ENCODE data around the gene HOTAIR. TPM values are rescaled to one million over a fixed set of nuclear protein-coding genes. Genes with fewer than 3 reads are reported as not detected.
A peak's percentile ranks its signal among the peaks of the same experiment; 100 is the strongest.

Gene HOTAIR
- total RNA-seq, 1 experiment from 2014 or later = 3.5 TPM

GRCh38 chr12:54015018-54015931 is 40.5 kb upstream of the HOTAIR start:
- intact Hi-C loops (cut with micrococcal nuclease) = no loop called here
- TF ChIP-seq EZH2 (IDR thresholded peaks at IDR 0.05; ENCODE audit: low read length, unreplicated experiment) (no peak), CTCF (conservative IDR thresholded peaks at IDR 0.05; ENCODE audit: low read depth, low read length) (no peak), EZH2phosphoT487 (IDR thresholded peaks at IDR 0.05; ENCODE audit: borderline replicate concordance, low read length) (no peak)
- H3K36me3 ChIP-seq (ENCODE audit: low read depth, low read length) = no peaks in the 10 kb centered on the region
- no peak overlapping the region for H2AFZ ChIP-seq (ENCODE audit: low read length)
- peaks cover 42% of the 10 kb centered on the region for H3K4me1 ChIP-seq (ENCODE audit: insufficient read depth, low read length)
- H3F3A ChIP-seq (ENCODE audit: low read length, unreplicated experiment) = no peaks in the 10 kb centered on the region
- no peaks in the 10 kb centered on the region for H3K9me2 ChIP-seq (replicated peaks; ENCODE audit: low read length)
- POLR2A ChIA-PET (ENCODE audit: unreplicated experiment) = no interaction called here
- no peaks in the 10 kb centered on the region for H3K9me3 ChIP-seq (ENCODE audit: low read length)
- CTCF ChIA-PET = no interaction called here
- ATAC-seq (no peak), DNase-seq (no peak)
- no peaks in the 10 kb centered on the region for H4K20me1 ChIP-seq (ENCODE audit: low read length)
- no peaks in the 10 kb centered on the region for H3K27me3 ChIP-seq (ENCODE audit: low read length)
- H3K4me3 ChIP-seq (ENCODE audit: low read length) = no peak overlapping the region
- no peak overlapping the region for H3K27ac ChIP-seq (ENCODE audit: low read length)
- peak overlapping the region; percentile 92; the same call in 1 of the 2 replicates for H3K4me2 ChIP-seq (ENCODE audit: low read length)
- no TSS peak for BruUV-seq (replicated peaks)
- H3K79me2 ChIP-seq (ENCODE audit: low read length) = peaks cover 44% of the 10 kb centered on the region
- no peak overlapping the region for H3K9ac ChIP-seq (ENCODE audit: low read length)

- H3K79me2 ChIP-seq (ENCODE audit: low read length) = peaks cover 44% of the 10 kb centered on the region
- CTCF ChIA-PET = no interaction called here
- no TSS peak for BruUV-seq (replicated peaks)
- no peak overlapping the region for H3K9ac ChIP-seq (ENCODE audit: low read length)
- DNase-seq (no peak), ATAC-seq (no peak)
- H2AFZ ChIP-seq (ENCODE audit: low read length) = no peak overlapping the region
- no peaks in the 10 kb centered on the region for H3K27me3 ChIP-seq (ENCODE audit: low read length)
- no peak overlapping the region for H3K27ac ChIP-seq (ENCODE audit: low read length)
- no peaks in the 10 kb centered on the region for H3K9me3 ChIP-seq (ENCODE audit: low read length)
- intact Hi-C loops (cut with micrococcal nuclease) = no loop called here
- H4K20me1 ChIP-seq (ENCODE audit: low read length) = no peaks in the 10 kb centered on the region
- no peaks in the 10 kb centered on the region for H3K36me3 ChIP-seq (ENCODE audit: low read depth, low read length)
- H3F3A ChIP-seq (ENCODE audit: low read length, unreplicated experiment) = no peaks in the 10 kb centered on the region
- H3K4me1 ChIP-seq (ENCODE audit: insufficient read depth, low read length) = peaks cover 50% of the 10 kb centered on the region
- no peaks in the 10 kb centered on the region for H3K9me2 ChIP-seq (replicated peaks; ENCODE audit: low read length)
- TF ChIP-seq EZH2phosphoT487 (IDR thresholded peaks at IDR 0.05; ENCODE audit: borderline replicate concordance, low read length) (no peak), CTCF (conservative IDR thresholded peaks at IDR 0.05; ENCODE audit: low read depth, low read length) (no peak), EZH2 (IDR thresholded peaks at IDR 0.05; ENCODE audit: low read length, unreplicated experiment) (no peak)
- no peak overlapping the region for H3K4me3 ChIP-seq (ENCODE audit: low read length)
- H3K4me2 ChIP-seq (ENCODE audit: low read length) = no peak overlapping the region
- POLR2A ChIA-PET (ENCODE audit: unreplicated experiment) = no interaction called here
Observed at GRCh38 chr12:54014377-54015017, 39.7 kb upstream of the HOTAIR start.

All from PC-3 (cell line).